K562 (cell line): ENCODE results near the gene DEGS2. TPM values are rescaled to one million over a fixed set of nuclear protein-coding genes. Genes with fewer than 3 reads are reported as not detected.

ENCODE experiments used
- GATA2 ChIP-seq: sonication (generic); formaldehyde crosslinking; IDR thresholded peaks from 2 replicates; pipeline ENCODE4 v1.4.0; 2020; ENCODE audit warnings: mild to moderate bottlenecking, missing genetic modification reagents
- NR2F6 ChIP-seq: fragments of 450-650 bp; formaldehyde crosslinking; IDR thresholded peaks from 2 replicates; pipeline ENCODE4 v1.4.0; 2020; ENCODE audit warnings: mild to moderate bottlenecking
- NR4A1 ChIP-seq, 2 experiments: fragments of 250-450 bp in 1 of 2; fragments of 450-650 bp in 1 of 2; sonication (Bioruptor Pico) in 1 of 2; IDR thresholded peaks; 2 replicates each; pipeline versions ENCODE4 v1.4.0 to v1.6.1; 2016 to 2020; ENCODE audit warnings: mild to moderate bottlenecking in 2 of 2, missing compliant biosample characterization in 1 of 2, missing genetic modification characterization in 1 of 2, moderate library complexity in 1 of 2
- RBM15 ChIP-seq: fragments of 200-400 bp; formaldehyde crosslinking; IDR thresholded peaks from 2 replicates; pipeline ENCODE4 v1.6.1; 2018; ENCODE audit warnings: mild to moderate bottlenecking, low read length, moderate library complexity; ENCODE audit not compliant: insufficient read depth
- SETDB1 ChIP-seq: IDR thresholded peaks from one replicate; pipeline ENCODE4 v1.6.1; 2012; ENCODE audit warnings: low read length, control low read depth, inconsistent platforms
- SMARCA5 ChIP-seq: fragments of 450-650 bp; IDR thresholded peaks from 2 replicates; pipeline ENCODE4 v1.6.1; 2016
- SOX6 ChIP-seq: fragments of 450-650 bp; IDR thresholded peaks from 2 replicates; pipeline ENCODE4 v1.6.1; 2014; ENCODE audit warnings: mild to moderate bottlenecking
- THRAP3 ChIP-seq: fragments of 450-650 bp; IDR thresholded peaks from 2 replicates; pipeline ENCODE4 v1.6.1; 2016; ENCODE audit warnings: mild to moderate bottlenecking, inconsistent platforms, borderline replicate concordance
- ZC3H11A ChIP-seq: IDR thresholded peaks from 2 replicates; pipeline ENCODE4 v1.6.1; 2012; ENCODE audit warnings: low read depth, low read length, improper control_type of control experiment
- ZC3H8 ChIP-seq: fragments of 450-650 bp; IDR thresholded peaks from 2 replicates; pipeline ENCODE4 v1.6.1; 2017
- ZNF12 ChIP-seq: sonication (generic); formaldehyde crosslinking; IDR thresholded peaks from 2 replicates; pipeline ENCODE4 v1.4.0; 2020; ENCODE audit warnings: mild to moderate bottlenecking, missing genetic modification reagents
- ZNF143 ChIP-seq: sonication (generic); formaldehyde crosslinking; IDR thresholded peaks from 2 replicates; pipeline ENCODE4 v1.9.0; 2022; ENCODE audit warnings: mild to moderate bottlenecking, missing genetic modification reagents
- polyA plus RNA-seq, 8 experiments: library from polyadenylated mRNA; depleted of rRNA in 4 of 8; stranded (reverse) in 5 of 8; unstranded in 3 of 8; fragments of >200 nt; fragmentation: Nextera tagmentation in 2 of 8; fragmentation: Illumina TruSeq in 1 of 8; extraction: Ambion mirVana in 2 of 8; extraction: Trizol in 1 of 8; gene quantifications; 2 replicates each; pipeline versions ENCODE4 v1.2.1 to v1.2.3, GENCODE V29; 2011 to 2014; ENCODE audit warnings: inconsistent platforms in 1 of 8, missing spikeins in 1 of 8
- total RNA-seq, 7 experiments: library from RNA; depleted of rRNA in 6 of 7; stranded (reverse); fragments of >200 nt in 6 of 7; fragmentation: Illumina TruSeq in 2 of 7; extraction: Trizol in 2 of 7; gene quantifications; 2 replicates each; pipeline versions ENCODE4 v1.2.1 to v1.2.3, GENCODE V29; 2011 to 2021; ENCODE audit warnings: low replicate concordance in 1 of 7
- TF ChIP-seq, protein P1 (sequence below): sonication (generic); formaldehyde crosslinking; IDR thresholded peaks from 2 replicates; pipeline ENCODE4 v1.8.0; 2022; ENCODE audit warnings: missing genetic modification reagents, mild to moderate bottlenecking, moderate library complexity, borderline replicate concordance
- TF ChIP-seq, protein P2 (sequence below): sonication (generic); formaldehyde crosslinking; IDR thresholded peaks from 2 replicates; pipeline ENCODE4 v1.8.0; 2023; ENCODE audit warnings: missing genetic modification reagents, mild to moderate bottlenecking, borderline replicate concordance
- TF ChIP-seq, protein P3 (sequence below), 2 experiments: fragments of 450-650 bp; IDR thresholded peaks; 2 replicates each; pipeline ENCODE4 v1.6.1; 2016
- TF ChIP-seq, protein P4 (sequence below): fragments of 250-450 bp; sonication (Bioruptor Pico); IDR thresholded peaks from 2 replicates; pipeline ENCODE4 v1.5.0; 2021; ENCODE audit warnings: mild to moderate bottlenecking, moderate library complexity

The DEGS2 gene
- total and polyA plus RNA-seq, 9 of the 15 experiments (the other 6 are each of a cell fraction or from before 2014, with no cell fraction given): 0.22 to 2.9 (median 0.70) TPM

DNA sequence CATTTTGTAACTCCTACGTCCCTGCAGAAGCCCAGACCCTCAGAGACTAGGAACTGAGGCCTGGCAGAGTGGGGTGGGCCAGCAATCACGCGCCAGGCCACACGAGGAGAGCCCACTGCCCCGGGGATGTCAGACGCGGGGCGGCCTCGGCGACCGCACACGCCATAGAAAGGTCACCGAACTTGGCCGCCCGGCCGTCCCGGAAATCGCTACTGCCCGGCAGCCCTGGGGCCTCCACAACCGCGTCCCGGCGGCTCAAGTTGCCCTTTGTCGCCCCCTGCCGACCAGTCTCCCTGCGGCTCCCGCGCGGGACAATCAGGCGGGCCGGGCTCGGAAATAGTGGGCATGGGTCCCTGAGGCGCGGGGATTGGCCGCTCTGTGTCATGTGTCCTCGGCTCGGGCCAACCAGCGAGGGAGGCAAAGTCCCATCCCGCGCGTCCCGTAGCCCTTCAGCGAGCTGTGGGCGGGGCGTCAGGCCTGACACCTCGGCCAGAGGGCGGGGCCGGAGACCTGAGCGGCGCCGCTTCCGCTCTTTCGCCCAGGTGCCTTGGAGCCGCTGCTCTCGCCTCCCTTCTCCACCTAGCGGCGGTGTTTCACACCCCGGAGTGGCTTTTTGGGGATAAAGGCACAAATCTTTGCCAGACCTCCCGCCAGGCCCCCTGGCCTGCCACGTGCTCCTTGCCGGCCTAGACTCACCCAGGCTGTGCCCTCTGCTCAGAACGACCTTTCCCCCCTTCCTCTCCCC lies 33.4 kb upstream of the DEGS2 start (continued):
- TF ChIP-seq, protein P1, sequence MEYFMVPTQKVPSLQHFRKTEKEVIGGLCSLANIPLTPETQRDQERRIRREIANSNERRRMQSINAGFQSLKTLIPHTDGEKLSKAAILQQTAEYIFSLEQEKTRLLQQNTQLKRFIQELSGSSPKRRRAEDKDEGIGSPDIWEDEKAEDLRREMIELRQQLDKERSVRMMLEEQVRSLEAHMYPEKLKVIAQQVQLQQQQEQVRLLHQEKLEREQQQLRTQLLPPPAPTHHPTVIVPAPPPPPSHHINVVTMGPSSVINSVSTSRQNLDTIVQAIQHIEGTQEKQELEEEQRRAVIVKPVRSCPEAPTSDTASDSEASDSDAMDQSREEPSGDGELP (CRISPR knock-in tag): peak; percentile 89
- TF ChIP-seq, protein P2, sequence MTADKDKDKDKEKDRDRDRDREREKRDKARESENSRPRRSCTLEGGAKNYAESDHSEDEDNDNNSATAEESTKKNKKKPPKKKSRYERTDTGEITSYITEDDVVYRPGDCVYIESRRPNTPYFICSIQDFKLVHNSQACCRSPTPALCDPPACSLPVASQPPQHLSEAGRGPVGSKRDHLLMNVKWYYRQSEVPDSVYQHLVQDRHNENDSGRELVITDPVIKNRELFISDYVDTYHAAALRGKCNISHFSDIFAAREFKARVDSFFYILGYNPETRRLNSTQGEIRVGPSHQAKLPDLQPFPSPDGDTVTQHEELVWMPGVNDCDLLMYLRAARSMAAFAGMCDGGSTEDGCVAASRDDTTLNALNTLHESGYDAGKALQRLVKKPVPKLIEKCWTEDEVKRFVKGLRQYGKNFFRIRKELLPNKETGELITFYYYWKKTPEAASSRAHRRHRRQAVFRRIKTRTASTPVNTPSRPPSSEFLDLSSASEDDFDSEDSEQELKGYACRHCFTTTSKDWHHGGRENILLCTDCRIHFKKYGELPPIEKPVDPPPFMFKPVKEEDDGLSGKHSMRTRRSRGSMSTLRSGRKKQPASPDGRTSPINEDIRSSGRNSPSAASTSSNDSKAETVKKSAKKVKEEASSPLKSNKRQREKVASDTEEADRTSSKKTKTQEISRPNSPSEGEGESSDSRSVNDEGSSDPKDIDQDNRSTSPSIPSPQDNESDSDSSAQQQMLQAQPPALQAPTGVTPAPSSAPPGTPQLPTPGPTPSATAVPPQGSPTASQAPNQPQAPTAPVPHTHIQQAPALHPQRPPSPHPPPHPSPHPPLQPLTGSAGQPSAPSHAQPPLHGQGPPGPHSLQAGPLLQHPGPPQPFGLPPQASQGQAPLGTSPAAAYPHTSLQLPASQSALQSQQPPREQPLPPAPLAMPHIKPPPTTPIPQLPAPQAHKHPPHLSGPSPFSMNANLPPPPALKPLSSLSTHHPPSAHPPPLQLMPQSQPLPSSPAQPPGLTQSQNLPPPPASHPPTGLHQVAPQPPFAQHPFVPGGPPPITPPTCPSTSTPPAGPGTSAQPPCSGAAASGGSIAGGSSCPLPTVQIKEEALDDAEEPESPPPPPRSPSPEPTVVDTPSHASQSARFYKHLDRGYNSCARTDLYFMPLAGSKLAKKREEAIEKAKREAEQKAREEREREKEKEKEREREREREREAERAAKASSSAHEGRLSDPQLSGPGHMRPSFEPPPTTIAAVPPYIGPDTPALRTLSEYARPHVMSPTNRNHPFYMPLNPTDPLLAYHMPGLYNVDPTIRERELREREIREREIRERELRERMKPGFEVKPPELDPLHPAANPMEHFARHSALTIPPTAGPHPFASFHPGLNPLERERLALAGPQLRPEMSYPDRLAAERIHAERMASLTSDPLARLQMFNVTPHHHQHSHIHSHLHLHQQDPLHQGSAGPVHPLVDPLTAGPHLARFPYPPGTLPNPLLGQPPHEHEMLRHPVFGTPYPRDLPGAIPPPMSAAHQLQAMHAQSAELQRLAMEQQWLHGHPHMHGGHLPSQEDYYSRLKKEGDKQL: no peak
- TF ChIP-seq, protein P3, sequence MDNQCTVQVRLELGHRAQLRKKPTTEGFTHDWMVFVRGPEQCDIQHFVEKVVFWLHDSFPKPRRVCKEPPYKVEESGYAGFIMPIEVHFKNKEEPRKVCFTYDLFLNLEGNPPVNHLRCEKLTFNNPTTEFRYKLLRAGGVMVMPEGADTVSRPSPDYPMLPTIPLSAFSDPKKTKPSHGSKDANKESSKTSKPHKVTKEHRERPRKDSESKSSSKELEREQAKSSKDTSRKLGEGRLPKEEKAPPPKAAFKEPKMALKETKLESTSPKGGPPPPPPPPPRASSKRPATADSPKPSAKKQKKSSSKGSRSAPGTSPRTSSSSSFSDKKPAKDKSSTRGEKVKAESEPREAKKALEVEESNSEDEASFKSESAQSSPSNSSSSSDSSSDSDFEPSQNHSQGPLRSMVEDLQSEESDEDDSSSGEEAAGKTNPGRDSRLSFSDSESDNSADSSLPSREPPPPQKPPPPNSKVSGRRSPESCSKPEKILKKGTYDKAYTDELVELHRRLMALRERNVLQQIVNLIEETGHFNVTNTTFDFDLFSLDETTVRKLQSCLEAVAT (IDR thresholded peaks at IDR 0.05): no peak
- 0 out of 2 replicates have a peak, but pooled peaks have one; percentile 52 for TF ChIP-seq NR4A1 (CRISPR knock-in tag; IDR thresholded peaks at IDR 0.05)
- 0 out of 2 replicates have a peak, but pooled peaks have one; percentile 60 for TF ChIP-seq NR4A1 (tag; IDR thresholded peaks at IDR 0.05)
- no peak for TF ChIP-seq SMARCA5
- no peak for TF ChIP-seq NR2F6
- TF ChIP-seq ZC3H11A: no peak
- no peak for TF ChIP-seq RBM15
- TF ChIP-seq, protein P4, sequence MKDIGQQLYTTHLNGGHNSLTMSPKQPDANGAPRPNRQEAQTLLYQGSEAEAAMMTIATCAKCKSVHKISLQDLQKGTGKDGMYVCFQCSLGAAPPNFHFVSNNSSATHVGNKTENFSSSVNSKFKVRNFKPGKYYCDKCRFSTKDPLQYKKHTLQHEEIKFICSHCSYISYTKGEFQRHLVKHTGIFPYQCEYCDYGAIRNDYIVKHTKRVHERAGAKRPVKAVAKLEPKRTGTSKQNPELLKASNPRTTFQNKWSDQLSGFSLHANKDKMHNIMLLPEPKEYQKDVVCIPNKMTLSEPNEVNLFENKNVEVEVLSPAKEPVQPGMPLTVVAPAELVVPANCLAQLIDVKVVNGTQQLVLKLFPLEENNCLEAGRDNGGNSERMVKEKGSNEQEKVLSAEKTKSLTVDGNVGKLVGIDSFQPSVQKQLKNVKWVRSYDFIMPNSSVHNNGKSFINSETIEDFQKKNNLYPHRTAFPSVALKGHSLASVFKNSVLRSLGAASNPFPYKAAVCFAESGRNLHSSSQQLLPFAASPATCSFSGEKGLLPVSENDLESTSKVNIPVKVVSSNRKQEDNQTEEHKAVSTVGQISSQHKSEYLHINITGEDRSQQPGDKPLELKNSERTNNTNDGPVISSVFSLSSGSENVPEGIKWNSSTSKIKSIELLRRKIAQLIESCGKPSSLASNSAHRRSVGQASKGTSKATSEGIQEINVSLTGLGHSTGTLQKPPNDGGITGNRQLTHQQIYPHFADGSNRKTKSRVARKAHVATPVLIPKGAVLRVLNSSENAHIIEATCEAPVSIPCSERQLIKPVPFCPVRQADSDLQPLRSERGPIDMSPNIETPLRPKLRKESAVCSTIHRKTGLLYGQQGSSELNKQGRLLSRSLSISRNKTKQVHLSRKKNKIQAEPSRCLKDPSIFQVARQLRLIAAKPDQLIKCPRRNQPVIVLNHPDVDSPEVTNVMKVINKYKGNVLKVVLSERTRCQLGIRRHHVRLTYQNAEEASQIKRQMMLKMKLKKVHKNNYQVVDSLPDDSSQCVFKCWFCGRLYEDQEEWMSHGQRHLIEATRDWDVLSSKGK (CRISPR knock-in tag): no peak
- TF ChIP-seq GATA2: no peak
- peak; percentile 66 for TF ChIP-seq SOX6
- TF ChIP-seq THRAP3: no peak
- TF ChIP-seq ZNF12 (CRISPR knock-in tag): no peak
- no peak for TF ChIP-seq ZNF143 (CRISPR knock-in tag)
- no peak for TF ChIP-seq SETDB1
- no peak for TF ChIP-seq ZC3H8
